Nephron (organoid): Measurements from ENCODE around the gene CCIN.
A peak's percentile ranks its signal among the peaks of the same experiment; 100 is the strongest.

ENCODE experiments used
- H3K27ac Mint-ChIP-seq, 3 experiments: 2 replicates each; pipeline ENCODE4 v1.8.0; 2020; ENCODE audit warnings: mixed read lengths in 3 of 3, mild to moderate bottlenecking in 2 of 3, moderate library complexity in 1 of 3
- H3K27me3 Mint-ChIP-seq: 2 replicates; pipeline ENCODE4 v1.8.0; 2021; ENCODE audit warnings: low read depth, mild to moderate bottlenecking, moderate library complexity, mixed read lengths
- H3K36me3 Mint-ChIP-seq: 2 replicates; pipeline ENCODE4 v1.8.0; 2020; ENCODE audit warnings: low read depth, mixed read lengths
- H3K4me1 Mint-ChIP-seq: 2 replicates; pipeline ENCODE4 v1.8.0; 2020; ENCODE audit warnings: mixed read lengths
- H3K4me3 Mint-ChIP-seq, 3 experiments: 2 replicates each; pipeline ENCODE4 v1.8.0; 2020; ENCODE audit warnings: mild to moderate bottlenecking in 3 of 3, mixed read lengths in 3 of 3, moderate library complexity in 2 of 3
- H3K9me3 Mint-ChIP-seq: 2 replicates; pipeline ENCODE4 v1.8.0; 2020; ENCODE audit warnings: mixed read lengths
- TF ChIP-seq, protein P1 (sequence below), 3 experiments: fragments of 200-600 bp; sonication (generic); IDR thresholded peaks; one replicate each; pipeline ENCODE4 v1.5.0; 2021; ENCODE audit warnings: antibody characterized with exemption in 3 of 3; ENCODE audit not compliant: unreplicated experiment in 3 of 3

CCIN gene

GRCh38 chr9:36207016-36207415 lies 37.8 kb downstream of the CCIN start:
- H3K9me3 Mint-ChIP-seq: no peaks in the 10 kb centered on the region
- H3K27ac Mint-ChIP-seq: peak overlapping the region in 1 of 3 experiments; percentile 42
- H3K4me3 Mint-ChIP-seq: no peak overlapping the region
- H3K27me3 Mint-ChIP-seq: no peaks in the 10 kb centered on the region
- TF ChIP-seq, protein P1, sequence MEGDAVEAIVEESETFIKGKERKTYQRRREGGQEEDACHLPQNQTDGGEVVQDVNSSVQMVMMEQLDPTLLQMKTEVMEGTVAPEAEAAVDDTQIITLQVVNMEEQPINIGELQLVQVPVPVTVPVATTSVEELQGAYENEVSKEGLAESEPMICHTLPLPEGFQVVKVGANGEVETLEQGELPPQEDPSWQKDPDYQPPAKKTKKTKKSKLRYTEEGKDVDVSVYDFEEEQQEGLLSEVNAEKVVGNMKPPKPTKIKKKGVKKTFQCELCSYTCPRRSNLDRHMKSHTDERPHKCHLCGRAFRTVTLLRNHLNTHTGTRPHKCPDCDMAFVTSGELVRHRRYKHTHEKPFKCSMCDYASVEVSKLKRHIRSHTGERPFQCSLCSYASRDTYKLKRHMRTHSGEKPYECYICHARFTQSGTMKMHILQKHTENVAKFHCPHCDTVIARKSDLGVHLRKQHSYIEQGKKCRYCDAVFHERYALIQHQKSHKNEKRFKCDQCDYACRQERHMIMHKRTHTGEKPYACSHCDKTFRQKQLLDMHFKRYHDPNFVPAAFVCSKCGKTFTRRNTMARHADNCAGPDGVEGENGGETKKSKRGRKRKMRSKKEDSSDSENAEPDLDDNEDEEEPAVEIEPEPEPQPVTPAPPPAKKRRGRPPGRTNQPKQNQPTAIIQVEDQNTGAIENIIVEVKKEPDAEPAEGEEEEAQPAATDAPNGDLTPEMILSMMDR (IDR thresholded peaks at IDR 0.05; ENCODE audit: unreplicated experiment in 3 of 3): no peak
- H3K4me1 Mint-ChIP-seq: peaks cover 4% of the 10 kb centered on the region
- H3K36me3 Mint-ChIP-seq: peaks cover 95% of the 10 kb centered on the region

- TF ChIP-seq, protein P1 (IDR thresholded peaks at IDR 0.05; ENCODE audit: unreplicated experiment in 3 of 3): no peak
- Mint-ChIP-seq H3K4me3 (no peak overlapping the region), H3K27me3 (no peaks in the 10 kb centered on the region), H3K27ac (peak overlapping the region; percentile 40 to 82 (median 67)), H3K9me3 (no peaks in the 10 kb centered on the region), H3K36me3 (peaks cover 95% of the 10 kb centered on the region), H3K4me1 (peaks cover 4% of the 10 kb centered on the region)
These were observed 38.4 kb downstream of the CCIN start for GRCh38 chr9:36207546-36208012.

GRCh38 chr9:36208521-36209253 lies 39.5 kb downstream of the CCIN start:
- peaks cover 94% of the 10 kb centered on the region for H3K36me3 Mint-ChIP-seq
- H3K9me3 Mint-ChIP-seq: no peaks in the 10 kb centered on the region
- H3K4me3 Mint-ChIP-seq: no peak overlapping the region
- H3K4me1 Mint-ChIP-seq: peaks cover 4% of the 10 kb centered on the region
- TF ChIP-seq, protein P1 (IDR thresholded peaks at IDR 0.05; ENCODE audit: unreplicated experiment in 3 of 3): no peak
- H3K27ac Mint-ChIP-seq: peak overlapping the region in 1 of 3 experiments; percentile 82
- H3K27me3 Mint-ChIP-seq: no peaks in the 10 kb centered on the region

GRCh38 chr9:36210722-36211121 lies 41.5 kb downstream of the CCIN start:
- Mint-ChIP-seq H3K27ac (peak overlapping the region in 1 of 3 experiments; percentile 9), H3K4me3 (no peak overlapping the region), H3K9me3 (no peaks in the 10 kb centered on the region), H3K4me1 (peaks cover 9% of the 10 kb centered on the region), H3K36me3 (peaks cover 84% of the 10 kb centered on the region), H3K27me3 (no peaks in the 10 kb centered on the region)
- TF ChIP-seq, protein P1 (IDR thresholded peaks at IDR 0.05; ENCODE audit: unreplicated experiment in 3 of 3): no peak

DNA sequence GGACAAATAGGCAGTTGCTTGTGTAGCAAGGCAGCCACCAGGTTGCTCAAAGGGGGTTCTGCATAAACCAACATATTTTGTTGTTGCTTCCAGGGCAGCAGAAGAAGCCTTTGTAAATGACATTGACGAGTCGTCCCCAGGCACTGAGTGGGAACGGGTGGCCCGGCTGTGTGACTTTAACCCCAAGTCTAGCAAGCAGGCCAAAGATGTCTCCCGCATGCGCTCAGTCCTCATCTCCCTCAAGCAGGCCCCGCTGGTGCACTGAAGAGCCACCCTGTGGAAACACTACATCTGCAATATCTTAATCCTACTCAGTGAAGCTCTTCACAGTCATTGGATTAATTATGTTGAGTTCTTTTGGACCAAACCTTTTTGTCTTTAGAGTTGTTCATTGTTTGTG lies 42.3 kb downstream of the CCIN start:
- H3K9me3 Mint-ChIP-seq: no peaks in the 10 kb centered on the region
- H3K4me3 Mint-ChIP-seq: no peak overlapping the region
- H3K4me1 Mint-ChIP-seq: peaks cover 12% of the 10 kb centered on the region
- H3K27me3 Mint-ChIP-seq: no peaks in the 10 kb centered on the region
- TF ChIP-seq, protein P1 (IDR thresholded peaks at IDR 0.05; ENCODE audit: unreplicated experiment in 3 of 3): no peak
- H3K36me3 Mint-ChIP-seq: peaks cover 82% of the 10 kb centered on the region
- H3K27ac Mint-ChIP-seq: peak overlapping the region in 1 of 3 experiments; percentile 21

DNA sequence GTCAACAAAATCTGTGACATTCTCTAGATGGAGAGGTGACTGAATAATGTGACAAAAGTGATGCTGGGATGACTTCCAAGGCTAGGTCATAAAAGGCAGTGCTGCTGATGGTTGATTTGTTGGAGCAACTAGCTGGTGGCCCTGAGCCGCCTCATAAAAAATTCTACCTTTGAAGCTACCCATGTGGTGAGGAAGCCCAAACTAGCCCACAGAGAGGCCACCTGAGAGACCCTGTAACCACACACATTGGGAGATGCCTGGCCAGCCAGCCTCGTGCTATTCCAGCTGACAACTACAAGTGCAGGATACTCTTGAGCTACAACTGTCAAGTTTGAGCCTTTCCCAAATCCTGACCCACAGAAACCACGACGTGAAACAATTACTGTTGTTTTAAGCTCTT lies 44.2 kb downstream of the CCIN start:
- H3K4me3 Mint-ChIP-seq: no peak overlapping the region
- no peak overlapping the region for H3K27ac Mint-ChIP-seq
- no peaks in the 10 kb centered on the region for H3K9me3 Mint-ChIP-seq
- TF ChIP-seq, protein P1 (IDR thresholded peaks at IDR 0.05; ENCODE audit: unreplicated experiment in 3 of 3): no peak
- peaks cover 8% of the 10 kb centered on the region for H3K4me1 Mint-ChIP-seq
- no peaks in the 10 kb centered on the region for H3K27me3 Mint-ChIP-seq
- H3K36me3 Mint-ChIP-seq: peaks cover 76% of the 10 kb centered on the region
